Gastrocnemius medialis (tissue), 4 donors: ENCODE measurements around the gene FLNB.

ENCODE experiments used
- CTCF ChIP-seq, 5 experiments: fragments of 450-650 bp in 3 of 5; fragments of 200-600 bp in 2 of 5; sonication (generic) in 2 of 5; IDR thresholded peaks in 4 of 5; conservative IDR thresholded peaks in 1 of 5; 1 replicate in 4 of 5; 2 replicates in 1 of 5; pipeline ENCODE4 v1.5.1; 2016 to 2019; ENCODE audit warnings: antibody characterized with exemption in 5 of 5, mild to moderate bottlenecking in 3 of 5, moderate library complexity in 3 of 5
- POLR2A ChIP-seq, 2 donors: fragments of 450-650 bp; IDR thresholded peaks; one replicate each; pipeline ENCODE4 v1.6.1; 2017; ENCODE audit warnings: antibody characterized with exemption in 2 of 2, mild to moderate bottlenecking in 2 of 2, moderate library complexity in 2 of 2

- no peak for TF ChIP-seq CTCF (IDR thresholded peaks at IDR 0.05 in 4 of 5, conservative IDR thresholded peaks at IDR 0.05 in 1 of 5)
- TF ChIP-seq POLR2A (IDR thresholded peaks at IDR 0.05) = no peak
Observed at GRCh38 chr3:58130591-58130990, 122.4 kb downstream of the FLNB start.
